Caki2 (cell line): Measurements from ENCODE around the gene MRPL24. TPM values are rescaled to one million over a fixed set of nuclear protein-coding genes. Genes with fewer than 3 reads are reported as not detected.

ENCODE experiments used
- DNase-seq: peaks from one replicate; pipeline ENCODE4 v3.0.0-alpha.2; 2015; ENCODE audit warnings: low read depth
- in situ Hi-C: cut with HindIII; loops from 2 replicates; pipeline ENCODE4 v1.10.0; 2016; ENCODE audit warnings: low sequenced_read_pairs, low pct_unique_long_range_greater_than_20kb, mixed read lengths
- total RNA-seq: library from RNA; depleted of rRNA; stranded (reverse); fragments of >200 nt; shearing (Covaris generic); gene quantifications from 2 replicates; pipeline ENCODE4 v1.2.3, GENCODE V29; 2014; ENCODE audit warnings: low replicate concordance

Gene MRPL24
- total RNA-seq, 1 experiment from 2014 or later, result 194 TPM

DNA sequence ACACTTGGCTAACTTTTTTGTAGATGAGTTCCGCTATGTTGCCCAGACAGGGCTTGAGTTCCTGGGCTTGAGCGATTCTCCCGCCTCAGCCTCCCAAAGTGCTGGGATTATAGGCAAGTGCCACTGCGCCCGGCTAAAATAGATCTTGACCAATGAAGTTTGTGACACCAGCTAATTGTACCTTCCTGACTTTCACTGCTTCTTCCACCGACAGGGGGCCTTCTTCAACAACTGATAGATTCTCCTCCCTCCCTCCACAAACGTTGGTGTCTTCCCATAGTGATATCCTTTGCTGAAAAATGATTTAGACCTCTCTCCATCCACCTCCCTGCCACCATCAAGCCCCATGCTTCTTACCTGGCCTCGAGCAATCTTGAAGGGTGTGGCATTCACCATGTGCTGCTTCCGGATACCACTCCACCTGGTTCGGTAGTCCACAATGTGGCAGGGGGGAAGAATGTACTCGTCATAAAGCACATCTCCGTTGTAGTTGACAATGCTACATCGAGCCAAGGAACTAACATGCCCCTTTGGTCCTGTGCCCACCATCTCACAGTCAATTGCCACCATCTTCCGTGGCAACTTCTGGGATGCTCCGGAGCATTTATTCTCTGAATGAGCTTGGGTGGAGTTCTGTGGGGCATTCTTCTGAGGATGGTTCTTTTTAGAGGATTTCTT is 14.2 kb downstream of the MRPL24 start:
- DNase-seq, result peak; percentile 70
- in situ Hi-C loops, result no loop called here

DNA sequence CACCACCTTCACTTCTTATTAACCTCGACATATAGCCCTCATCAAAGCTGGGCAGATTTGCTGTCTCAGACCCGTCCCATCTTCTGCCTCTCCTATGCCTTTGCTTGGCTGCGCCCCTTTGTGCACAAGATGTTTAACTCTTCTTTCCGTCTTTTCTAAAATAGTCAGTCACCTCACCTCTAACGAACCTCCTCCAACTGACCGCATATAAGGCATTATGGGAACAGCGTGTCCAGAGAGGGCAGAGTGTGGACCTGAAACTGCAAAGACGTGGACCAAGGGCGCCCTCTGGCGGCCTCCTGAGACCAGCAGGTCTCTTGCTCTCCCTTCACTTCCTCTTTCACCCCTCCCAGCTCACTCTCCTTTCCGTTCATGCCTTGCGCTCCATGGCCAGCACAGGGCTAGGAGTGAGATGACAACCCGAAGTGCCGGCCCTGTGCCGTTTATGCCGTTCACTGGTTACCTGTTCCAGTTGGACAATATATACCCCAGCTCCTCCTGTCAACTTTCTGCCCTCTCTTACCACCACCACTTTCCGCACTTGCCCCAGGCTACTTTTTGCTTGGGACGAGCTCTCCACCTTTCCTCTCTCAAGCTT is 15.1 kb downstream of the MRPL24 start:
- in situ Hi-C loops, result no loop called here
- DNase-seq, result peak; percentile 85

DNA sequence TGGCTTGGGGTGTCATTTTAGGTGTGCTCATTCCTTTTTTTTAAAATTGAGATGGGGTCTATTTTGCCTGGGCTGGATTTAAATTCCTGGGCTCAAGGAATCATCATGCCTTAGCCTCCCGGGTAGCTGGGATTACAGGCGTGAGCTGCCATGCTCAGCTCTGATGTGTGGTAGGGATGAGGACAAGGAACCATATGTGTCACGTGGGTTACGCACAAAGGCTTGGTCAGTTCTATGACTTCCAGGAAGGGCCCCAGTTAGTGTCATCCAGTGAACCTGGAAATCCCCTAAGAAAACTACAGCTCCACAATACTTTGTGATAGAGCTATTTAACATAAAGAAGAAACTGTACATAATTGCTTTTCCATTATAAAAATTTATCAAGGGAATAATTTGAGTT is 19.4 kb downstream of the MRPL24 start:
- no peak for DNase-seq
- in situ Hi-C loops, result no loop called here

DNA sequence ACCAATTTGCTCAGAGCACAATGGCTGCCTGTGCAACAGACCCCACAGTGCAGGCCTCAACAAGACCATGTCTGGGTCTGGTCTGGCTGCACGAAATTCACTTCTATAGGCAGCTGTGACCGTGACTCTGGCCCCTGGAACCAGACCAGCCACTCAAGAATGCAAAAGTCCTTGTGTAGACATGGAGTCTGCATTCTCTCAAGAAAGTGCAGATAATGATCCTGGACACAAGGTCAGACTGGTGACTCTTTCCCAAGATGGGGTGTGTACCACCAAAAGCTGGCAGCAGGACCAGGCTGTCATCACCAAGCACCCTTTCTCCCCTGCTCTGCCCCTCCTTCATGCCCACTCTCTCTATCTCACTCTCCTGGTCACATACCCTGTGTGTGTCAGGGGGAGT is 19.8 kb downstream of the MRPL24 start:
- in situ Hi-C loops, result no loop called here
- no peak for DNase-seq

DNA sequence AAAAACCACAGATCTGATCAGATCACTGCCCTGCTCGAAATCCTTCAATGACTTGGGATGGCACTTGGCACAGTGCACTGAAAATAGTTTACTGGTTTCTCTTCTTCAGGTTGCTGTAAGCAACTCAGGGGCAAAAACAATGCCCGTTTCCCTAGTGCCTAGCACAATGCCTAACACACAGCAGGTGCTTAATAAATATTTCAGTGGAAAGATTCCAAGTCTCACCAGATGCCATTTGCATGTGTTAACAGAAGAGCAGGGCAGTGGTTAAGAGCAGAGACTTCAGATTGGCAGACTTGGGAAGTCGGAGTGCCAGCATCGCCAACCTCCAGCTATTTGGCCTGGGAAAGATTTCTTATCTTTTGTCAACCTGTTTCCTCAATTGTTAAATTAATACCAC is 23.5 kb downstream of the MRPL24 start:
- no peak for DNase-seq
- in situ Hi-C loops, result no loop called here

DNA sequence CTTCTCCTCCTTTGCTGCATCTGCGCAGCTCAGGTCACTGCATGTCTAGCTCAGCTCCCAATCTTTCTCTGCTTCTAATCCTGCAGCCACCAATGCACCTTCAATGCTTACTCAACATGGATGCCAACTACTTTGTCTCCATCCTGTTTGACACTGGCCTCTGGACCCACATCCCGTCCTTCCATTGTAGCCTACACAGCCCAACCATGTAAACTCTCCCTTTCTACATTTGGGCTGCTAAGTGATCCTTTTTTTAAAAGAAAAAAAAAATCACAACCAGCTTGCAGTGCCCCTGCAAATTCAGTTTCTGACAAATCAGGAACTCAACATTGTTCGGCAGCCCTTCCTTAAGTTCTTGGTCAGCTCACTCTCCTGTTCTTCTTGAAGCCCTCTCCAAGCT is 26.1 kb downstream of the MRPL24 start:
- no peak for DNase-seq
- in situ Hi-C loops, result no loop called here

DNA sequence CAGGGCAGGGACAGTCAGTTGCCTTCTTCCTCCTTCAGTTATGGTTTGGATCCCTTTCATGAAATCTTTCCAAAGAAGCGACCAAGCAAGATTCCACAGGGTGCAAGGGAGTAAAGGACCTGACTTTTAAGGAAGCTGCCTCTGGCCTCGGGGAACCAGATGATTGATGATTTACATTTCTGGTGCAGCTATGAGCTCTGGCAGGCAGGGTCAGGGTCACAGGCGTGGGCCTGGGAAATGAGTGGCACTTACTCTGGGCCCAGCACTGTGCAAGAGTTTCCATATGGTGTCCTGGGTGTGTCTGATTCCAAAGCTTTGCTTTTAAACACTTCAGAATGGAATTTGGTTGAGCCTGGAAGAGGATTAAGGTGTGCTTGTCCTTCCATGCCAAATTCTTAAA is 28.3 kb downstream of the MRPL24 start:
- in situ Hi-C loops, result no loop called here
- DNase-seq, result peak; percentile 50

DNA sequence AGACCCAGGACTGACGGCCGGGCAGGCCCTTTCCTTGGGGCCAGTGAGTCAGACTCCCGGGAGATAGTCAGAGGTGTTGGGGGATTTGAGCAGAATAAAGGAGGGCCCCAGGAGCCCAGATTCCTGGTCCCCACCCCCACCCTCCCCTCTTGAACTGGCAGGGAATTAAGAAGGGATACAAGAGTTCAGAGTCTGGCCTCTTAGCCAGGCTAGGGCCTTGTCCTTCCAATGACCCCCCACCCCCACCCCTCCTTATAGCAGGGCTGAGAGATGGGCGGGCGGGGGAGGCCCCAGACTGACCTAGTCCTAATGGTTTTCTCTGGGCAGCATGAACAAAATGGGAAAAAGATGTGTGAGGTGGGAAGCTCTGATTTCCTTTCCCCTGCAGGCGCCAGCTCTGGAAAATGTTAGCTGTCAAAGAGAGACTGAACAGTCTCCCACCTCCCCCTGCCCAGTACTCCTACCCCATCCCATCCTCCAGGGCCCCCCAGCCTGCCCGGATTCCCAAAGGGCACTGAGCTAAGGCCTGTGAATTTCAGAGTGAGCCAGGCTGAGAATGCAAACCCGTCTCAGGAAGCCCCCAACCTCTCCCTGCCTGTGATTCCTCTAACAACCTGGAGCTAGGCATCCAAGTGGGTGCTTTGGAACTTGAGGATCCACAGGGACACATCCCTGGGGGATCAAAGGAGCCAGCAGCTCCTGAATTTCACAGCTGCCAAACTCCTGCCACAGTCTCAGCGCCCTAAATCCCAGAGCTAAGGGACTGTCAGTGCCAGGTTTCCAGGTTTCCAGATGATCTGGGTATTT is 29.7 kb downstream of the MRPL24 start:
- DNase-seq, result no peak
- in situ Hi-C loops, result no loop called here

DNA sequence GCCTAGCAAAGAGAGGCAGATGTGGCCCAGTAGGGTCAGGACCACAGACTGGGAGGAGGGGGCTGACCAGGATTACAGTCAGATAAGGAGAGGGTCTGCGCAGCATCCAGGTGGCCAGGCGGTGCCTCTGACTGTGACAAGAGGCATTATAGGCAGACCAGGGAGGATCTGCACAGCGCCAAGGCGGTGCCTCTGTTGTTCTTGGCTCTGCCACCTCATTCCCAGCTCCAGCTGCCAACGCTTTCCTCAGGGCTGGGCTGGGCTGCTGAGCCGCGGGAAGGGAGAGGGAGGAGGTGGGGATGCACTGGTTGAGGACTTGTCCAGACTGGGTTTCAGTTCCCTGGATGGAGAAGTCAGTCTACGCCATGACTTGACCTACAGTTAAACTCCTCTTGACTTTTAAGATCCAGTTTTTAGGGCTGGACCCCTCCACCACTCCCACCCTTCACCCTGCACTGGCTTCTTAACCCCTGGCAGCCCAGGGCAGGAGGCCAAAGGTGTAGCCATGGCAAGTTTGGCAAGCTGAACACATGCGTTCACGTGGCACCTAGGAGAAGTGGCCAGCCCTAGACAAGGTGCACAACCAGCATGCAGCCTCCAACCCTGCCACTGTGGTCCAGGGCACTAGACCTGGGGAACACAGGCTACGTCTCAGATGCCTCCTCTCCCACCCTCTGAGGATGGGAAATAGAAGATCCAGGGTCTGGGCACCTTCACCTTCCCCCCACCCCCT is 31.0 kb downstream of the MRPL24 start:
- in situ Hi-C loops, result no loop called here
- DNase-seq, result peak; percentile 82

DNA sequence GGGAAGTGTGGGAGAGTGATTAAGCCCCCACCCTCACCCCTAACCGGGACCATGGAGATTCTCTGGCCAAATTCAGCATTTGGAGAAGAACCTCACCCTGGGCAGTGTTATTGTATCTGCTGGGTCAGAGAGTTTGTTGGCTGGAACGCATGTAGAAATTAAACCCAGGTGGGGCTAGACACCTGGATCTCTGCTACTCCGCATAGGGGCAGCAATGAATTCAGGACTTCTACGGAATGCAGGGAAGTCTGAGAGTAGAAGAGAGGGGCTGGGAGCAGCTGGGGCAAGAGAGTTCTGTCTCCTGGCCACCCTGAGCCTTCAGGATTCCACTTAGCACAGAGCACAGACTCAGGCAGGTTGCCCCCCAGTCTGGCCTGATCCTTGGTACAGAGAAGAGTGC is 31.9 kb downstream of the MRPL24 start:
- DNase-seq, result no peak
- in situ Hi-C loops, result no loop called here

DNA sequence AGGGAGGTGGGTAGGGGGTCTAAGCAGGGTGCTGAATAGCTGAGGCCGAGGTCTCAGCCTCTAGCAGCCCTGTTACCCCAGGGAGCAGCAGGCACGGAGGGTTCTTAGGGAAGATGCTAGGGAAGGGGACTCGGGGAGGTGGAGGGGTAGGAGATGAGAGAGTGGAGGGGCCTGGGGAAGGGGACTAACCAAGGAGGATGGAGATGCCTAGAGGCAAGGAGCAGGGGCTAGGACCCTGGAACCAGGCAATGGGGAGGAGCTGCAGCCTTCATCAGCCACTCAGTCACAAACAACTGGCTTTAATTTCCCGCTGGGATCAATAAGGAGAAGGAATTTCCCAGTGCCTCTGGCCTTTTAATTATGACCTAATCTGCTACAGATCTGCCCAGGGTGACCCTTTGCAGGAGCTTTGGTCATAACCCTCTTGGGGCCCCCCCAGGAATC is 32.6 kb downstream of the MRPL24 start:
- in situ Hi-C loops, result no loop called here
- no peak for DNase-seq

DNA sequence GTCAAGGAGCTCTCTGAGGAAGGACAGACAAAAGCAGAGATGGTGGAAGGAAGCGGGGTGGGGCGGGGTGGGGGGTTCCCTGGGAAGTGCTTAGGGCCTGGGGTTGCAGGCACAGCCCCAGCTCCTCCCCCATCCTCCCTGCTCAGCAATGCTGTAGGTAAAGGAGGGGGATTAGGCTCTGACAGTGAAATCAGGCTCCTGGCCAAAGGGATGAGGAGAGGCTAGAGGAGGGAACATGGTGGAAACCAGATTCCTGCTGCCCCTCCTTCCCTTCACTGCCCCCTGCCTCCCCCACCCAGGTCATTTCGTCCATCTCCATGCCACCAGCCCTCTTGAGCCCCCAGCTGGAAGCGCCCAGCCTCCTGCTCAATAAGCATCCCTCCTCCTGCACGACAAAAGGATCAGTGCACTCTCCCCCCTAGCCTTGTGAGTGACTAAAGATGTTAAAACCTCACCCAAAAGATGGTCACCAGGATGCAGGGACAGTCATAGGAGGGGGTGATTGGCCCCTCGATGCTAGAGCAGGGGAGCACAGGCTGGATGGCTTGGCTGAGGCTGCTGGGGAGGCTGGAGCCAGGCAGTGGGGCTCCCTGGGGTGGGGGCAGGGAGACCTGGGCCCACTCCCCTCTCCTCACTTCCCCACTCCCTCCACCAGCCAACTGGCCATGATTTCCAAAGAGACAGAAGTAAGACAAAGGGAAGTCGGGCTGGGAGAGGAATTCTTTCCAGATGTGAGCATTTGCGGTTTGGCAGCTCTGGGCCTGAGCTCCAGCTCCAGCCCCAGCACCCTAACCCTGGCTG is 33.3 kb downstream of the MRPL24 start:
- in situ Hi-C loops, result no loop called here
- DNase-seq, result no peak

DNA sequence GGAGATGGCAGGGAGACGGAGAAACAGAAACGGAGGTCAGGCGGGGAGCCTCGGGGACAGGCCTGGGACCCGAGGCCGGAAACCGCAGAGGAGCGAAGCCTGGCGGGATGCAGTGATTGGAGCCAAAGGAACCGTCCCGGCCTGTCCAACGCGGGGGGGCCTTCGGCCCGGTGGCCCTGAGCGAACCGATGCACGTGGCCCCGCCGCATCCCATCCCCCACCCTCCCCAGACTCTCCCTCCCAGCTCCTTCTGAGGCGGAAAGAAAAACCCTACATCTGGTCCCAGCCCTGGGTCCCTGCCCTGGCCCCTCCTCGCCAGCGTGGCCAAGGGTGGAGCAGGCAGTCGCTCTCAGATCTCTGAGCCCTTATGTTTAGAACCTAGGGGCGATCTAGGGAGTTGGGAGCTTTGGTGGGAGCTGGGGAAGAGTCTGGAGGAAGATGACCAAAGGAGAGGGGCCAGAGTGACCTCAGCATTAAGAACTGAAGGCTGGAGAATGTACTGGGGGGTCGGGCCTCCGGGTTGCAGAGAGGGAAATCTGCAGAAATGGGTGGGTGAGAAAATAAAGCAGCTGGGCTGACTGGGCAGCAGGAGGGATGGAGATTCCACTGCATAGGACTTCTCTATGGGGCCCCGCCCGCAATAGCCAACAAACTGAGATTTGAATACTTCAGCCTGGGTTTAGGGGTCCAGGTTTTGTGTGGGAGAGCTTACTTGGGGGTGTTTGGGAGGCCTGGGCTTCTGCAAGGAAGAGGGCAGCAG is 34.1 kb downstream of the MRPL24 start:
- in situ Hi-C loops, result no loop called here
- no peak for DNase-seq

DNA sequence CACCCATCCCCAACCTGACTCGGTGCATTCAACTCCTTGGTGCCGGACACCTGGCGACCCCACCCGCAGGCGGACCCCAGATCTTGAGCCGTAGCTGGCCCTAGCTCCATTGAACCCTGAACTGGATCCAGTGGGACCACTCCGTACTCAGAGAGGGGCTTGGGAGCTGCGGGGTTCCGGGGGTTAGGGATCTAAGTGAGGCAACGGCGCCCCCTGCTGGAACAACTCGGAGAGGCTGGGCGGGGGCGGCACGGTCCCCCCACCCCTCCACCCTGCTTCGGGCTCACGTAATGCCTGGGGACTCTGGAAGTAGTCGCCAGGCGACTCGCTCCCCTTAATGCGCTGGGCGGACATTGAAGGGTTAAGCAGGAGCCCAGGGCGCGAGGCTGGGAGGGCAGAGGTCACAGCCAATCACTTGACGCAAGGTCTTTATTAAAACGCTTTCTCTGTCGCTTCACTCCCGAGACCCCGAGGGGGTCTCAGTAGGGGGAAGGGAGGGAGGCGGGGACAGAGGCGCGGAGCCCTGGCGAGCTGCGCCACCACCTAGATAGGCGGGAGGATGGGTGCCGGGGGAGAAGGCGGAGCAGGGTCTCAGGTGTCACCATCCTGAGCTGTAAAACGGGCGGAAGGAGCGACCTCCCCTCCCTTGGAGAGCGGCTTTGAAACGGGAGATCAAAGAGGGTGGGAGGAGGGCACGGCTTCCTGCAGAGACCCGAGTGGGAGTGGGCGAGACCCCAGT is 34.8 kb downstream of the MRPL24 start:
- no peak for DNase-seq
- in situ Hi-C loops, result no loop called here

DNA sequence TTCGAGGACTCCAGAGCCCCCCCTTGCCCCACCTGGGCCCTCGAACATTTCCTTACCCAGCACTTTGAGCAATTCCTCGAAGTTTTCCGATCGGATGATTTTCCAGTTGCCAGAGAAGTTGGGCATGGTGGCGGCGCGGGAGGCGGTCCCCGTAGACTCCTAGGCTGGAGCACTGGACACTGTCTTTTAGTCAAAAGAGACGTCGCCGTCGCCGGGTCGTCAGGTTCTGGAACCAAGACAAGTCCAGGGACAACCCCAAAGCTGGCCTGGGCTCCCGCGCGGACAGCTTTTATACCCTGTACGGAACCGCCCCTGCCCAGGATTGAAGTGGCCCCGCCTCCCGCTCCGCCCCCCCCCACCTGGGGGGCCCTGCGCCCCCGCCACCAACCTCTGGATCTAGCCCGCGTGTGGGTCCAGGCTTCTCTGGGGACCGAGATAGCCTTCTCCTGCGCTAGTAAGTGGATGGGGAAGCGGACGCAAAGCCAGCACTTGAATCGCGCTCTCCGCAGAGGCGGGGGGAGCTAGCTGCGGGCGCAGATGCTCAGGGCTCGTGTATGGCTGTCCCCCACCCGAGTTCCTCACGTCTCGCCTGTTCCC is 35.5 kb downstream of the MRPL24 start, which contains the start of gene CRABP2:
Gene CRABP2, minus strand, starts transcription at position 263 of the 597 bp plus-strand sequence. Its CDS starts 137 bp downstream, at position 126.
- in situ Hi-C loops, result no loop called here

DNA sequence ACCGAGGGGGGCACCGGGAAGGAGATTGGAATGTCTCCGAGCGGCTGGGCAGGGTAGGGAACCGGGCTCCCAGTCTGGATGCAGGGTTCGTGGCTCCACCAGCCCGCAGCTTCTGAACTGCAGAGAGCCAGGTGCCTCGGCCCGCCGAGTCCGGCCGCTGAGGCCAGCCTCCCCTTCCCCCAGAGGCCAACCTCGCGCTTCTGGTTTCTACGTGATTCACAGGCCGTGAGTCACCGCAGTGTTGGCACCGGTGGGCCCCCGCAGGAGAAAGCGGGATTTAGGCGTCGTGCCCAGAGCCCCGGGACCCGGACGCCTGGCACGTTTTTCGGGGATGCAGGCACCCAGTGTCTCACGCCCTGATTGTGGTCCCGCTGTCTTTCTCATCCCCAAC is 36.0 kb downstream of the MRPL24 start:
- in situ Hi-C loops, result no loop called here
- DNase-seq, result no peak

More for the DNA sequence above, 35.5 kb downstream of the MRPL24 start, which contains the start of gene CRABP2:
- DNase-seq, result no peak
